ENCODE results near the gene SSRP1.

DNA sequence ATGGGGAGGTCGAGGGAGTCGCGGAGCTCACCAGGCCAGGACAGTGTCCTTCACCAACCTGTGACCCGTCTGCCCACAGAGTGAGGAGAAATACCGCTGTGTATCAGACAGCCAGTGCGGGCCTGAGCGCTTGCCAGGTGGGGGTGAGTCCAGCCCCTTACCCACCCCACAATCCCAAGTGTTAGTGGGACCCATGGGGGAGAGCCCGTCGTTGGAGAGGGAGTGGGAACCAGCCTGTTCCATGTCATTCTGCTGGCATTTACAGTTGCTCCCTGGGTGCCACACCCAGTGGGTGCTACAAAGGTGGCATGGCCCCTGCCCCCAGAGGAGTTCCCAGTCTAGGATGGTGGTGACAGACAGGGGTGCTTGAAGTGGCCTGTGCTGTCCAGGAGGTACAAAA, 11.6 kb upstream of the SSRP1 start:
- no peak for TF ChIP-seq SUZ12 (IDR thresholded peaks at IDR 0.05; ENCODE audit: extremely low read depth, insufficient read depth, insufficient read length)
- TF ChIP-seq ZNF274 (IDR thresholded peaks at IDR 0.05; ENCODE audit: low read depth, low read length) = no peak
- no peak for TF ChIP-seq YY1 (IDR thresholded peaks at IDR 0.05; ENCODE audit: insufficient read depth, insufficient read length)
